Smooth muscle cell (in vitro differentiated cells): ENCODE measurements around the gene CDKN2B-AS1. TPM values are rescaled to one million over a fixed set of nuclear protein-coding genes. Genes with fewer than 3 reads are reported as not detected.

Experiments used
- DNase-seq: peaks from one replicate; lab custom pipeline; 2025; ENCODE audit not compliant: unreplicated experiment; lab: John Stamatoyannopoulos, UW
- H2AFZ ChIP-seq: fragments of 200-600 bp; sonication (generic); 2 replicates; pipeline ENCODE4 v1.6.0; 2016; ENCODE audit warnings: antibody characterized with exemption, low read depth, mild to moderate bottlenecking
- H3F3A ChIP-seq: fragments of 200-600 bp; sonication (generic); 2 replicates; pipeline ENCODE4 v1.6.0; 2017; ENCODE audit warnings: antibody characterized with exemption, low read depth
- H3K27ac ChIP-seq: fragments of 200-600 bp; sonication (generic); 2 replicates; pipeline ENCODE4 v1.5.1; 2016; ENCODE audit warnings: low read depth, mild to moderate bottlenecking
- H3K27me3 ChIP-seq: fragments of 200-600 bp; sonication (generic); 2 replicates; pipeline ENCODE4 v1.6.1; 2016; ENCODE audit warnings: low read depth, mild to moderate bottlenecking
- H3K36me3 ChIP-seq: fragments of 200-600 bp; sonication (generic); 2 replicates; pipeline ENCODE4 v1.5.1; 2016; ENCODE audit warnings: low read depth
- H3K4me1 ChIP-seq: fragments of 200-600 bp; sonication (generic); 2 replicates; pipeline ENCODE4 v1.5.1; 2016; ENCODE audit warnings: low read depth
- H3K4me2 ChIP-seq: fragments of 200-600 bp; sonication (generic); 2 replicates; pipeline ENCODE4 v1.6.0; 2016; ENCODE audit warnings: mild to moderate bottlenecking
- H3K4me3 ChIP-seq: fragments of 200-600 bp; sonication (generic); 2 replicates; pipeline ENCODE4 v1.5.1; 2016; ENCODE audit warnings: mild to moderate bottlenecking
- H3K79me2 ChIP-seq: fragments of 200-600 bp; sonication (generic); 2 replicates; pipeline ENCODE4 v1.6.0; 2016; ENCODE audit warnings: low read depth, mild to moderate bottlenecking
- H3K9ac ChIP-seq: fragments of 200-600 bp; sonication (generic); 2 replicates; pipeline ENCODE4 v1.6.0; 2016; ENCODE audit warnings: low read depth
- H3K9me3 ChIP-seq: fragments of 200-600 bp; sonication (generic); replicated peaks from 2 replicates; pipeline ENCODE4 v1.5.1; 2016; ENCODE audit warnings: low read depth
- H4K20me1 ChIP-seq: fragments of 200-600 bp; sonication (generic); 2 replicates; pipeline ENCODE4 v1.6.0; 2016; ENCODE audit warnings: low read depth
- CTCF ChIP-seq: fragments of 200-600 bp; sonication (generic); IDR thresholded peaks from 2 replicates; pipeline ENCODE4 v1.5.1; 2017; ENCODE audit warnings: borderline replicate concordance, mild to moderate bottlenecking, antibody characterized with exemption; ENCODE audit not compliant: insufficient read depth, poor library complexity, severe bottlenecking
- WGBS: methylation state at CpG from one replicate; pipeline ENCODE4 v1.1.7; 2016; ENCODE audit warnings: low lambda C conversion rate; 5-methylcytosine and 5-hydroxymethylcytosine counted together
- polyA plus RNA-seq: library from polyadenylated mRNA; unstranded; fragments of >200 nt; fragmentation: Nextera tagmentation; extraction: Ambion mirVana; gene quantifications from 2 replicates; pipeline ENCODE4 v1.2.1, GENCODE V29; 2016
- total RNA-seq: library from RNA; depleted of rRNA; stranded (reverse); fragments of >200 nt; gene quantifications from 2 replicates; pipeline ENCODE4 v1.2.3, GENCODE V29; 2014

CDKN2B-AS1 gene
- total and polyA plus RNA-seq, 2 experiments from 2014 or later = 32.7 to 38.5 TPM

- Histone ChIP-seq H4K20me1 (no peaks in the 10 kb centered on the region), H3K9ac (peak overlapping the region; percentile 63), H3K9me3 (no peaks in the 10 kb centered on the region), H3K27me3 (no peaks in the 10 kb centered on the region), H2AFZ (no peak overlapping the region), H3F3A (peaks cover 19% of the 10 kb centered on the region), H3K4me2 (peak overlapping the region; percentile 77), H3K36me3 (no peaks in the 10 kb centered on the region), H3K27ac (peak overlapping the region; percentile 98), H3K79me2 (no peaks in the 10 kb centered on the region), H3K4me1 (peaks cover 12% of the 10 kb centered on the region), H3K4me3 (no peak overlapping the region)
- no peak for TF ChIP-seq CTCF
- WGBS = 52% methylated on average over 4 of the region's 4 CpGs
- no peak for DNase-seq
Measured at GRCh38 chr9:22103685-22104575, 109.3 kb downstream of the CDKN2B-AS1 start.

GRCh38 chr9:22105005-22105722 is 110.6 kb downstream of the CDKN2B-AS1 start:
- H3K27ac ChIP-seq = peak overlapping the region; percentile 98
- H3K9me3 ChIP-seq = no peaks in the 10 kb centered on the region
- peaks cover 12% of the 10 kb centered on the region for H3K4me1 ChIP-seq
- H3K79me2 ChIP-seq = no peaks in the 10 kb centered on the region
- no peak for DNase-seq
- 91% methylated on average over 4 of the region's 4 CpGs for WGBS
- H3K36me3 ChIP-seq = no peaks in the 10 kb centered on the region
- no peak overlapping the region for H3K4me2 ChIP-seq
- no peaks in the 10 kb centered on the region for H4K20me1 ChIP-seq
- TF ChIP-seq CTCF = no peak
- no peak overlapping the region for H3K4me3 ChIP-seq
- no peak overlapping the region for H3K9ac ChIP-seq
- H3K27me3 ChIP-seq = no peaks in the 10 kb centered on the region
- no peak overlapping the region for H2AFZ ChIP-seq
- H3F3A ChIP-seq = peaks cover 19% of the 10 kb centered on the region

GRCh38 chr9:22107202-22108045 is 112.8 kb downstream of the CDKN2B-AS1 start:
- Histone ChIP-seq H4K20me1 (no peaks in the 10 kb centered on the region), H3K4me3 (no peak overlapping the region), H3K79me2 (no peaks in the 10 kb centered on the region), H3K36me3 (no peaks in the 10 kb centered on the region), H3K9me3 (no peaks in the 10 kb centered on the region), H3K27me3 (no peaks in the 10 kb centered on the region), H3K4me1 (peaks cover 26% of the 10 kb centered on the region), H3K4me2 (peak overlapping the region; percentile 44), H3K9ac (peak overlapping the region; percentile 55), H3F3A (peaks cover 17% of the 10 kb centered on the region), H3K27ac (peak overlapping the region; percentile 88), H2AFZ (peak overlapping the region; percentile 21)
- DNase-seq = no peak
- no peak for TF ChIP-seq CTCF
- 56% methylated on average over 6 of the region's 6 CpGs for WGBS
